H9 (cell line): Measurements from ENCODE around the gene VWA1. TPM values are rescaled to one million over a fixed set of nuclear protein-coding genes. Genes with fewer than 3 reads are reported as not detected.

Source experiments
- DNase-seq: peaks from one replicate; pipeline ENCODE4 v3.0.0-alpha.2; 2017
- H2AFZ ChIP-seq: one replicate; pipeline ENCODE4 v1.6.1; 2013; ENCODE audit warnings: mild to moderate bottlenecking, low read length, control low read depth, moderate library complexity
- H2AK5ac ChIP-seq: 2 replicates; pipeline ENCODE4 v1.6.1; 2013; ENCODE audit warnings: low read length, control low read depth, mixed read lengths; ENCODE audit not compliant: insufficient read length
- H2BK120ac ChIP-seq: one replicate; pipeline ENCODE4 v1.6.1; 2013; ENCODE audit warnings: low read depth, mild to moderate bottlenecking, low read length, control low read depth, inconsistent platforms; ENCODE audit not compliant: poor library complexity, severe bottlenecking
- H2BK12ac ChIP-seq: 2 replicates; pipeline ENCODE4 v1.6.1; 2013; ENCODE audit warnings: low read length, control low read depth, mixed read lengths, low read depth; ENCODE audit not compliant: insufficient read length
- H2BK15ac ChIP-seq: 2 replicates; pipeline ENCODE4 v1.6.1; 2013; ENCODE audit warnings: low read depth, low read length, control low read depth
- H2BK20ac ChIP-seq: one replicate; pipeline ENCODE4 v1.6.1; 2013; ENCODE audit warnings: low read depth, mild to moderate bottlenecking, low read length, control low read depth, inconsistent platforms; ENCODE audit not compliant: poor library complexity, severe bottlenecking
- H2BK5ac ChIP-seq: 2 replicates; pipeline ENCODE4 v1.6.1; 2013; ENCODE audit warnings: low read length, control low read depth, mixed read lengths; ENCODE audit not compliant: insufficient read length
- H3K14ac ChIP-seq: 2 replicates; pipeline ENCODE4 v1.6.1; 2013; ENCODE audit warnings: low read length, control low read depth; ENCODE audit not compliant: insufficient read depth
- H3K18ac ChIP-seq: 2 replicates; pipeline ENCODE4 v1.6.1; 2013; ENCODE audit warnings: low read depth, mild to moderate bottlenecking, mixed read lengths, low read length, control low read depth; ENCODE audit not compliant: insufficient read length
- H3K23ac ChIP-seq: 2 replicates; pipeline ENCODE4 v1.6.1; 2013; ENCODE audit warnings: low read length, control low read depth, mixed read lengths, low read depth; ENCODE audit not compliant: insufficient read length
- H3K23me2 ChIP-seq: 2 replicates; pipeline ENCODE4 v1.6.1; 2013; ENCODE audit warnings: low read depth, mild to moderate bottlenecking, mixed read lengths, low read length, control low read depth; ENCODE audit not compliant: insufficient read length, poor library complexity, severe bottlenecking
- H3K27ac ChIP-seq: 2 replicates; pipeline ENCODE4 v1.5.1; 2013; ENCODE audit warnings: low read length, control low read depth, mixed read lengths, low read depth; ENCODE audit not compliant: insufficient read length
- H3K27me3 ChIP-seq: 2 replicates; pipeline ENCODE4 v1.6.1; 2013; ENCODE audit warnings: low read length, control low read depth, inconsistent platforms; ENCODE audit not compliant: insufficient read depth
- H3K4ac ChIP-seq: 2 replicates; pipeline ENCODE4 v1.6.1; 2013; ENCODE audit warnings: low read depth, mild to moderate bottlenecking, control low read depth, inconsistent platforms, low read length, moderate library complexity
- H3K4me1 ChIP-seq: 2 replicates; pipeline ENCODE4 v1.6.1; 2013; ENCODE audit warnings: low read length, control low read depth, inconsistent platforms; ENCODE audit not compliant: insufficient read depth
- H3K4me2 ChIP-seq: 2 replicates; pipeline ENCODE4 v1.6.1; 2013; ENCODE audit warnings: low read length, control low read depth, mixed read lengths; ENCODE audit not compliant: insufficient read length, insufficient read depth
- H3K56ac ChIP-seq: 2 replicates; pipeline ENCODE4 v1.6.1; 2013; ENCODE audit warnings: low read depth, mild to moderate bottlenecking, mixed read lengths, low read length, control low read depth; ENCODE audit not compliant: insufficient read length
- H3K79me1 ChIP-seq: 2 replicates; pipeline ENCODE4 v1.6.1; 2013; ENCODE audit warnings: low read depth, mild to moderate bottlenecking, moderate library complexity, low read length, control low read depth, inconsistent platforms; ENCODE audit not compliant: insufficient read depth, poor library complexity, severe bottlenecking
- H3K79me2 ChIP-seq: 2 replicates; pipeline ENCODE4 v1.6.1; 2013; ENCODE audit warnings: low read length, control low read depth, inconsistent platforms; ENCODE audit not compliant: insufficient read depth
- H3K9ac ChIP-seq: 2 replicates; pipeline ENCODE4 v1.6.1; 2013; ENCODE audit warnings: low read length, control low read depth, mixed read lengths; ENCODE audit not compliant: insufficient read length; ENCODE audit errors: extremely low read depth
- H3K9me3 ChIP-seq: one replicate; pipeline ENCODE4 v1.6.1; 2013; ENCODE audit warnings: low read depth, low read length, inconsistent platforms; ENCODE audit not compliant: control insufficient read depth
- H3T11ph ChIP-seq: one replicate; pipeline ENCODE4 v1.6.1; 2013; ENCODE audit warnings: mild to moderate bottlenecking, low read length, control low read depth, inconsistent platforms
- H4K20me1 ChIP-seq: one replicate; pipeline ENCODE4 v1.6.1; 2013; ENCODE audit not compliant: control insufficient read depth, insufficient read length, insufficient read depth
- H4K5ac ChIP-seq: 2 replicates; pipeline ENCODE4 v1.6.1; 2013; ENCODE audit warnings: low read depth, mild to moderate bottlenecking, mixed read lengths, low read length, control low read depth; ENCODE audit not compliant: insufficient read length
- H4K8ac ChIP-seq: replicated peaks from 2 replicates; pipeline ENCODE4 v1.6.1; 2013; ENCODE audit warnings: low read length, control low read depth, mixed read lengths, low read depth; ENCODE audit not compliant: insufficient read length
- H4K91ac ChIP-seq: 2 replicates; pipeline ENCODE4 v1.6.1; 2013; ENCODE audit warnings: low read depth, mild to moderate bottlenecking, moderate library complexity, mixed read lengths, low read length, control low read depth; ENCODE audit not compliant: insufficient read length
- H3K27ac Mint-ChIP-seq, 3 experiments: 2 replicates in 2 of 3; 3 replicates in 1 of 3; pipeline ENCODE4 v1.8.0; 2020 to 2021; ENCODE audit warnings: mixed read lengths in 3 of 3, mild to moderate bottlenecking in 1 of 3, moderate library complexity in 1 of 3
- H3K27me3 Mint-ChIP-seq: 2 replicates; pipeline ENCODE4 v1.8.0; 2021; ENCODE audit warnings: low read depth, mild to moderate bottlenecking, moderate library complexity, mixed read lengths
- H3K36me3 Mint-ChIP-seq, 3 experiments: 2 replicates in 2 of 3; 3 replicates in 1 of 3; pipeline ENCODE4 v1.8.0; 2020 to 2021; ENCODE audit warnings: low read depth in 3 of 3, mixed read lengths in 3 of 3; ENCODE audit not compliant: insufficient read depth in 1 of 3
- H3K4me1 Mint-ChIP-seq, 2 experiments: 2 replicates each; pipeline ENCODE4 v1.8.0; 2020; ENCODE audit warnings: mixed read lengths in 2 of 2
- H3K4me3 Mint-ChIP-seq, 2 experiments: 2 replicates in 1 of 2; 3 replicates in 1 of 2; pipeline ENCODE4 v1.8.0; 2020 to 2021; ENCODE audit warnings: mild to moderate bottlenecking in 2 of 2, mixed read lengths in 2 of 2, moderate library complexity in 1 of 2
- H3K9me3 Mint-ChIP-seq, 2 experiments: 2 replicates in 1 of 2; 3 replicates in 1 of 2; pipeline ENCODE4 v1.8.0; 2020; ENCODE audit warnings: mild to moderate bottlenecking in 2 of 2, mixed read lengths in 2 of 2, moderate library complexity in 1 of 2
- CTCF ChIP-seq: fragments of 200-600 bp; sonication (generic); conservative IDR thresholded peaks from 3 replicates; pipeline ENCODE4 v1.8.0; 2021; ENCODE audit warnings: antibody characterized with exemption, mild to moderate bottlenecking
- WGBS: extraction: QIAGEN DNeasy Blood & Tissue Kit; methylation state at CpG from one replicate; pipeline ENCODE4 v1.1.7; 2013; ENCODE audit warnings: missing lambda C conversion rate, low lambda C conversion rate, mixed read lengths; ENCODE audit not compliant: insufficient read length; ENCODE audit errors: extremely low coverage; 5-methylcytosine and 5-hydroxymethylcytosine counted together
- long read RNA-seq: library from polyadenylated mRNA; unstranded; transcript quantifications from one replicate; pipeline ENCODE4 v2.0.0, GENCODE V29; 2020
- total RNA-seq: library from RNA; stranded (reverse); gene quantifications from 2 replicates; pipeline ENCODE4 v1.2.1, GENCODE V29; 2021

The VWA1 gene
- 55.6 and 57.1 TPM in 2 replicates for total RNA-seq
- long read RNA-seq, partial matches to known transcripts, result 0 of 9 reads
- long read RNA-seq, other reads (novel, unspliced or antisense), result 9 of 9 reads

DNA sequence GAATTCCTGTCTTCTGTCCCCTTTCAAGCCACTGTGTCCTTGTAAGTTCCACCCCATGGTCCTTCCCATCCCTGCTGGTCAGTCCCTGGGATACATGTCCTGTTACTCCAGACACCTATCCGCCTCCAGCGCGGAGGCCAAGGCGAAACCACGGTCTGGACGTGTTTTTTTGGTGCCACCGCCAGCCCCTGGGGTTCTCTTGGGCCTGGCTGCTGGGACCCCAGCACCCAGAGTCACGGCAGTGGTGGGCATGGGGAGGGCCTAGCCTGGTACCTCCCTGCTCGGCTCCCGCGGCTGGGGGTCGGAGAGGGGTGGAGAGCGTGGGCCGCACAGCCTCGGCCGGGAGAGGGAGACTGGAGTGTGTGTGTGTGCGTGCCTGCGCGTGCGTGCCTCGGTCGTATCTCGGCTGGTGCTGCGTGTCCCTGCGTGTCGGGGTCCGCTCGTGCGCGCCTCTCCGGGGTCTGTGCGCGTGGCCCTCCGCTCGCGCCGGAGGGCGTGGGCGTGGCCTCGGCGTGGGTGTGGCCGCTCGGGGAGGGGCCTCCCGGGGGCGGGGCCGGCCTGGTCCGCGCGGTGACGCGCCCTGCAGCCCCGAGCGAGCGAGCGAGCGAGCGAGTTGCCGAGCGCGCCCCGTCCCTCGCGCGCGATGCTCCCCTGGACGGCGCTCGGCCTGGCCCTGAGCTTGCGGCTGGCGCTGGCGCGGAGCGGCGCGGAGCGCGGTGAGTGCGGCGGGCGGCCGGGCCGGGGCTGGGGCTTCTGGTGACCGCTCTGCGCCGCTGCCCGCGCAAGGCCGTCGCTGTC, at the start of gene VWA1:
Gene VWA1 (plus strand): TSS at position 585 of the 798 bp plus-strand sequence. CDS start 59 bp downstream, at position 644.
- Mint-ChIP-seq H3K27me3 (no peaks in the 10 kb centered on the region), H3K36me3 (no peaks in the 10 kb centered on the region; a peak in 1 of 7 replicates), H3K4me1 (peaks cover 22 to 37% of the 10 kb centered on the region in 2 experiments), H3K4me3 (peak within 1 kb of the TSS; percentile 78 to 87), H3K9me3 (no peaks in the 10 kb centered on the region), H3K27ac (peak within 1 kb of the TSS; percentile 28 to 58 (median 34); a peak in 1 of 7 replicates)
- Histone ChIP-seq H3K23ac (no peak within 1 kb of the TSS), H4K91ac (no peak within 1 kb of the TSS), H4K20me1 (no peaks in the 10 kb centered on the region), H3K23me2 (peaks cover 10% of the 10 kb centered on the region), H3K4me1 (peaks cover 2% of the 10 kb centered on the region; the same call in 1 of the 2 replicates), H3K9ac (peak within 1 kb of the TSS; percentile 25), H2BK12ac (no peak within 1 kb of the TSS), H2BK20ac (no peak within 1 kb of the TSS), H2BK5ac (no peak within 1 kb of the TSS), H3K27me3 (no peaks in the 10 kb centered on the region), H2AK5ac (no peak within 1 kb of the TSS), H2BK15ac (no peak within 1 kb of the TSS), H3K4ac (no peak within 1 kb of the TSS), H2BK120ac (no peak within 1 kb of the TSS), H3K9me3 (no peaks in the 10 kb centered on the region), H3K14ac (no peak within 1 kb of the TSS), H3K79me2 (peaks cover 2% of the 10 kb centered on the region; the same call in 1 of the 2 replicates), H2AFZ (no peak within 1 kb of the TSS), H3K27ac (no peak within 1 kb of the TSS), H3K79me1 (no peaks in the 10 kb centered on the region), H3T11ph (no peak within 1 kb of the TSS), H3K18ac (no peak within 1 kb of the TSS), H4K8ac (no peak within 1 kb of the TSS), H3K56ac (no peak within 1 kb of the TSS), H3K4me2 (peak within 1 kb of the TSS; percentile 59), H4K5ac (no peak within 1 kb of the TSS)
- DNase-seq, result no peak
- no peak for TF ChIP-seq CTCF
- no CpG with 5 or more reads among the region's 89 CpGs for WGBS
